GM12878 (cell line): ENCODE results near the gene CYP4V2. TPM values are rescaled to one million over a fixed set of nuclear protein-coding genes. Genes with fewer than 3 reads are reported as not detected.

Source experiments
- ESRRA ChIP-seq: IDR thresholded peaks from 2 replicates; pipeline ENCODE4 v1.6.1; 2012; ENCODE audit warnings: mild to moderate bottlenecking, low read length, improper control_type of control experiment
- ETV6 ChIP-seq, 2 experiments: fragments of 450-650 bp in 1 of 2; IDR thresholded peaks in 1 of 2; conservative IDR thresholded peaks in 1 of 2; 2 replicates each; pipeline ENCODE4 v1.6.1; 2014; ENCODE audit warnings: antibody characterized with exemption in 1 of 2, borderline replicate concordance in 1 of 2, low read depth in 1 of 2, mild to moderate bottlenecking in 1 of 2, moderate library complexity in 1 of 2
- FOXK2 ChIP-seq: fragments of 450-650 bp; IDR thresholded peaks from 2 replicates; pipeline ENCODE4 v1.6.1; 2017; ENCODE audit warnings: mild to moderate bottlenecking, moderate library complexity
- GATAD2B ChIP-seq: fragments of 450-650 bp; conservative IDR thresholded peaks from 2 replicates; pipeline ENCODE4 v1.6.1; 2017; ENCODE audit warnings: low read depth, mild to moderate bottlenecking, moderate library complexity
- KAT2A ChIP-seq: conservative IDR thresholded peaks from 2 replicates; pipeline ENCODE4 v1.6.1; 2011; ENCODE audit warnings: low read depth, low read length; ENCODE audit not compliant: control insufficient read depth
- MEF2B ChIP-seq: fragments of 450-650 bp; IDR thresholded peaks from 2 replicates; pipeline ENCODE4 v1.6.1; 2018; ENCODE audit warnings: mild to moderate bottlenecking, moderate library complexity; ENCODE audit not compliant: partially characterized antibody, poor library complexity, severe bottlenecking
- NR2F1 ChIP-seq: fragments of 450-650 bp; conservative IDR thresholded peaks from 2 replicates; pipeline ENCODE4 v1.6.1; 2017; ENCODE audit warnings: mild to moderate bottlenecking
- PML ChIP-seq: IDR thresholded peaks from 2 replicates; pipeline ENCODE4 v1.6.1; 2012; ENCODE audit warnings: low read length, inconsistent platforms
- POLR2AphosphoS5 ChIP-seq: IDR thresholded peaks from 2 replicates; pipeline ENCODE4 v1.6.1; 2011; ENCODE audit warnings: mild to moderate bottlenecking, low read length, inconsistent platforms
- RB1 ChIP-seq: fragments of 450-650 bp; formaldehyde crosslinking; IDR thresholded peaks from 2 replicates; pipeline ENCODE4 v1.6.1; 2017; ENCODE audit warnings: mild to moderate bottlenecking, borderline replicate concordance
- SIN3A ChIP-seq: IDR thresholded peaks from 2 replicates; pipeline ENCODE4 v1.6.1; 2012; ENCODE audit warnings: low read depth, low read length, improper control_type of control experiment
- SMAD5 ChIP-seq: IDR thresholded peaks from 2 replicates; pipeline ENCODE4 v1.6.1; 2016; ENCODE audit warnings: antibody characterized with exemption, low read depth
- SMC3 ChIP-seq: IDR thresholded peaks from 2 replicates; pipeline ENCODE4 v1.6.1; 2011; ENCODE audit warnings: low read length, improper control_type of control experiment, borderline replicate concordance
- SREBF2 ChIP-seq: IDR thresholded peaks from 2 replicates; pipeline ENCODE4 v1.6.1; 2012; ENCODE audit warnings: mild to moderate bottlenecking, low read length
- TBL1XR1 ChIP-seq: IDR thresholded peaks from 2 replicates; pipeline ENCODE4 v1.6.1; 2012; ENCODE audit warnings: low read depth, low read length, improper control_type of control experiment
- ZZZ3 ChIP-seq: IDR thresholded peaks from 2 replicates; pipeline ENCODE4 v1.6.1; 2011; ENCODE audit warnings: low read depth; ENCODE audit not compliant: control insufficient read depth, insufficient read length
- polyA plus RNA-seq, 11 experiments: library from polyadenylated mRNA; depleted of rRNA in 4 of 11; unstranded in 6 of 11; stranded (reverse) in 5 of 11; fragments of >200 nt; fragmentation: Nextera tagmentation in 4 of 11; fragmentation: Illumina TruSeq in 1 of 11; extraction: Ambion mirVana in 4 of 11; extraction: Trizol in 1 of 11; gene quantifications; 1 replicate in 1 of 11; 2 replicates in 10 of 11; pipeline versions ENCODE4 v1.2.1 to v1.2.3, GENCODE V29; 2011 to 2016; ENCODE audit warnings: inconsistent platforms in 2 of 11, missing spikeins in 2 of 11, low read depth in 1 of 11
- total RNA-seq, 4 experiments: library from RNA; depleted of rRNA in 3 of 4; stranded (reverse); fragments of >200 nt in 3 of 4; fragmentation: Illumina TruSeq in 1 of 4; extraction: Trizol in 1 of 4; gene quantifications; 2 replicates each; pipeline versions ENCODE4 v1.2.1 to v1.2.3, GENCODE V29; 2013 to 2021
- TF ChIP-seq, protein P1 (sequence below): fragments of 450-650 bp; formaldehyde crosslinking; IDR thresholded peaks from 2 replicates; pipeline ENCODE4 v1.4.0; 2022; ENCODE audit warnings: mild to moderate bottlenecking, moderate library complexity
- TF ChIP-seq, protein P2 (sequence below): fragments of 450-650 bp; formaldehyde crosslinking; IDR thresholded peaks from 2 replicates; pipeline ENCODE4 v1.5.0; 2022; ENCODE audit warnings: mild to moderate bottlenecking, missing genetic modification characterization
- TF ChIP-seq, protein P3 (sequence below): fragments of 450-650 bp; IDR thresholded peaks from 2 replicates; pipeline ENCODE4 v1.6.1; 2017; ENCODE audit warnings: low read depth, mild to moderate bottlenecking, moderate library complexity
- TF ChIP-seq, protein P4 (sequence below): IDR thresholded peaks from 2 replicates; pipeline ENCODE4 v1.6.1; 2012; ENCODE audit warnings: low read depth, low read length, improper control_type of control experiment

Gene CYP4V2
- total and polyA plus RNA-seq, 10 of the 15 experiments (the other 5 are each of a cell fraction or from before 2014, with no cell fraction given): 1.2 to 8.2 (median 6.8) TPM

DNA sequence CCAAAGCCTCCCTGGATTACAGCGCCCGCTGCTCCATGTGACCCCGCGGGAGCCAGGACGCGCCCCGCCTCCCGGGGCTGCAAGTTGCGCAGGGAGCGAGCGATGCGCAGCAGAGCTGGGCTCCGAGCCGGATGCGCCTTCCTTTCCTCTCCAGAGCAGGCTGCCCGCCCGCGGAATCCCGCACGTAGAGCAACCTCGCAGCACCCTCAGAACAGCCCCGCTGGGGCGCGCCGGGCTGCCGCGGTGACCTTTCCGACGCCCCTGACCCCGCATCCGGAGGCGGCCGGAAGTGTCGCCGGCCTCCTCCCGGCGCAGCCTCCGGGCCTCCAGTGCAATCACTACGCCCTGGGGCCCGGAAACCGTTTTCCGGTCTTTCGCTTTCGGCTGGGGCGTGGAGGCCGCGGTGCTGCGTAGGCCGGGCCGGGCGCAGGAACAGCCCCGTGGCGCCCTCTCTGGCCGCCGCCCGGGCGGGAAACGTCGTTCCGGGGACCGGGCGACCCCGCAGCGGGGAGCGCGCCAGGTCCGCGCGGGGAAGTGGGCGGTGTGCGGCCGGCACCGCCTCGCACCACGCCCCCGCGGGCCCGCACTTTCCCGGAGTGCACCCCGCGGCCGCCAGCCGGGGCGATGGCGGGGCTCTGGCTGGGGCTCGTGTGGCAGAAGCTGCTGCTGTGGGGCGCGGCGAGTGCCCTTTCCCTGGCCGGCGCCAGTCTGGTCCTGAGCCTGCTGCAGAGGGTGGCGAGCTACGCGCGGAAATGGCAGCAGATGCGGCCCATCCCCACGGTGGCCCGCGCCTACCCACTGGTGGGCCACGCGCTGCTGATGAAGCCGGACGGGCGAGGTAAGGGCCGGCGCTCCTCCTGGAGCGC, at the start of gene CYP4V2 (continued):
- TF ChIP-seq, protein P1, sequence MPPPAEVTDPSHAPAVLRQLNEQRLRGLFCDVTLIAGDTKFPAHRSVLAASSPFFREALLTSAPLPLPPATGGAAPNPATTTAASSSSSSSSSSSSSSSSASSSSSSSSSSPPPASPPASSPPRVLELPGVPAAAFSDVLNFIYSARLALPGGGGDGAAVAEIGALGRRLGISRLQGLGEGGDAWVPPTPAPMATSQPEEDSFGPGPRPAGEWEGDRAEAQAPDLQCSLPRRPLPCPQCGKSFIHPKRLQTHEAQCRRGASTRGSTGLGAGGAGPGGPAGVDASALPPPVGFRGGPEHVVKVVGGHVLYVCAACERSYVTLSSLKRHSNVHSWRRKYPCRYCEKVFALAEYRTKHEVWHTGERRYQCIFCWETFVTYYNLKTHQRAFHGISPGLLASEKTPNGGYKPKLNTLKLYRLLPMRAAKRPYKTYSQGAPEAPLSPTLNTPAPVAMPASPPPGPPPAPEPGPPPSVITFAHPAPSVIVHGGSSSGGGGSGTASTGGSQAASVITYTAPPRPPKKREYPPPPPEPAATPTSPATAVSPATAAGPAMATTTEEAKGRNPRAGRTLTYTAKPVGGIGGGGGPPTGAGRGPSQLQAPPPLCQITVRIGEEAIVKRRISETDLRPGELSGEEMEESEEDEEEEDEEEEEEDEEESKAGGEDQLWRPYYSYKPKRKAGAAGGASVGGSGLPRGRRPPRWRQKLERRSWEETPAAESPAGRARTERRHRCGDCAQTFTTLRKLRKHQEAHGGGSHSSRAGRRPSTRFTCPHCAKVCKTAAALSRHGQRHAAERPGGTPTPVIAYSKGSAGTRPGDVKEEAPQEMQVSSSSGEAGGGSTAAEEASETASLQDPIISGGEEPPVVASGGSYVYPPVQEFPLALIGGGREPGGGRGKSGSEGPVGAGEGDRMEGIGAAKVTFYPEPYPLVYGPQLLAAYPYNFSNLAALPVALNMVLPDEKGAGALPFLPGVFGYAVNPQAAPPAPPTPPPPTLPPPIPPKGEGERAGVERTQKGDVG (CRISPR knock-in tag): no peak
- TF ChIP-seq, protein P2, sequence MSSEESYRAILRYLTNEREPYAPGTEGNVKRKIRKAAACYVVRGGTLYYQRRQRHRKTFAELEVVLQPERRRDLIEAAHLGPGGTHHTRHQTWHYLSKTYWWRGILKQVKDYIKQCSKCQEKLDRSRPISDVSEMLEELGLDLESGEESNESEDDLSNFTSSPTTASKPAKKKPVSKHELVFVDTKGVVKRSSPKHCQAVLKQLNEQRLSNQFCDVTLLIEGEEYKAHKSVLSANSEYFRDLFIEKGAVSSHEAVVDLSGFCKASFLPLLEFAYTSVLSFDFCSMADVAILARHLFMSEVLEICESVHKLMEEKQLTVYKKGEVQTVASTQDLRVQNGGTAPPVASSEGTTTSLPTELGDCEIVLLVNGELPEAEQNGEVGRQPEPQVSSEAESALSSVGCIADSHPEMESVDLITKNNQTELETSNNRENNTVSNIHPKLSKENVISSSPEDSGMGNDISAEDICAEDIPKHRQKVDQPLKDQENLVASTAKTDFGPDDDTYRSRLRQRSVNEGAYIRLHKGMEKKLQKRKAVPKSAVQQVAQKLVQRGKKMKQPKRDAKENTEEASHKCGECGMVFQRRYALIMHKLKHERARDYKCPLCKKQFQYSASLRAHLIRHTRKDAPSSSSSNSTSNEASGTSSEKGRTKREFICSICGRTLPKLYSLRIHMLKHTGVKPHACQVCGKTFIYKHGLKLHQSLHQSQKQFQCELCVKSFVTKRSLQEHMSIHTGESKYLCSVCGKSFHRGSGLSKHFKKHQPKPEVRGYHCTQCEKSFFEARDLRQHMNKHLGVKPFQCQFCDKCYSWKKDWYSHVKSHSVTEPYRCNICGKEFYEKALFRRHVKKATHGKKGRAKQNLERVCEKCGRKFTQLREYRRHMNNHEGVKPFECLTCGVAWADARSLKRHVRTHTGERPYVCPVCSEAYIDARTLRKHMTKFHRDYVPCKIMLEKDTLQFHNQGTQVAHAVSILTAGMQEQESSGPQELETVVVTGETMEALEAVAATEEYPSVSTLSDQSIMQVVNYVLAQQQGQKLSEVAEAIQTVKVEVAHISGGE: 0 out of 2 replicates have a peak, but pooled peaks have one; percentile 45
- TF ChIP-seq, protein P3, sequence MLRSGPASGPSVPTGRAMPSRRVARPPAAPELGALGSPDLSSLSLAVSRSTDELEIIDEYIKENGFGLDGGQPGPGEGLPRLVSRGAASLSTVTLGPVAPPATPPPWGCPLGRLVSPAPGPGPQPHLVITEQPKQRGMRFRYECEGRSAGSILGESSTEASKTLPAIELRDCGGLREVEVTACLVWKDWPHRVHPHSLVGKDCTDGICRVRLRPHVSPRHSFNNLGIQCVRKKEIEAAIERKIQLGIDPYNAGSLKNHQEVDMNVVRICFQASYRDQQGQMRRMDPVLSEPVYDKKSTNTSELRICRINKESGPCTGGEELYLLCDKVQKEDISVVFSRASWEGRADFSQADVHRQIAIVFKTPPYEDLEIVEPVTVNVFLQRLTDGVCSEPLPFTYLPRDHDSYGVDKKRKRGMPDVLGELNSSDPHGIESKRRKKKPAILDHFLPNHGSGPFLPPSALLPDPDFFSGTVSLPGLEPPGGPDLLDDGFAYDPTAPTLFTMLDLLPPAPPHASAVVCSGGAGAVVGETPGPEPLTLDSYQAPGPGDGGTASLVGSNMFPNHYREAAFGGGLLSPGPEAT: peak; percentile 28; the same call in 1 of the 2 replicates
- peak; percentile 94 for TF ChIP-seq RB1
- TF ChIP-seq ETV6 (conservative IDR thresholded peaks at IDR 0.05 in 1 of 2, IDR thresholded peaks at IDR 0.05 in 1 of 2; ENCODE audit: borderline replicate concordance in 1 of 2, low read depth in 1 of 2): peak in 1 of 2 experiments; percentile 99; a peak in 2 of 4 replicates
- TF ChIP-seq KAT2A: no peak
- TF ChIP-seq SREBF2: no peak
- TF ChIP-seq TBL1XR1: 0 out of 2 replicates have a peak, but pooled peaks have one; percentile 31
- TF ChIP-seq GATAD2B: peak; percentile 98
- TF ChIP-seq SMAD5: no peak; the same call in 1 of the 2 replicates
- TF ChIP-seq PML: peak; percentile 65; the same call in 1 of the 2 replicates
- TF ChIP-seq ESRRA: no peak
- TF ChIP-seq SMC3: no peak
- no peak for TF ChIP-seq MEF2B
- no peak for TF ChIP-seq SIN3A
- TF ChIP-seq, protein P4, sequence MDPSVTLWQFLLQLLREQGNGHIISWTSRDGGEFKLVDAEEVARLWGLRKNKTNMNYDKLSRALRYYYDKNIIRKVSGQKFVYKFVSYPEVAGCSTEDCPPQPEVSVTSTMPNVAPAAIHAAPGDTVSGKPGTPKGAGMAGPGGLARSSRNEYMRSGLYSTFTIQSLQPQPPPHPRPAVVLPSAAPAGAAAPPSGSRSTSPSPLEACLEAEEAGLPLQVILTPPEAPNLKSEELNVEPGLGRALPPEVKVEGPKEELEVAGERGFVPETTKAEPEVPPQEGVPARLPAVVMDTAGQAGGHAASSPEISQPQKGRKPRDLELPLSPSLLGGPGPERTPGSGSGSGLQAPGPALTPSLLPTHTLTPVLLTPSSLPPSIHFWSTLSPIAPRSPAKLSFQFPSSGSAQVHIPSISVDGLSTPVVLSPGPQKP: peak; percentile 89
- peak; percentile 100 for TF ChIP-seq NR2F1
- no peak for TF ChIP-seq FOXK2
- no peak; the same call in 1 of the 2 replicates for TF ChIP-seq POLR2AphosphoS5
- TF ChIP-seq ZZZ3: no peak
